Neural cell (in vitro differentiated cells): ENCODE data around the gene NTRK2.

Source experiments
- POLR2AphosphoS5 ChIP-seq: IDR thresholded peaks from 2 replicates; pipeline ENCODE4 v1.6.1; 2012
- RAD21 ChIP-seq: fragments of 450-650 bp; conservative IDR thresholded peaks from 2 replicates; pipeline ENCODE4 v1.6.1; 2014; ENCODE audit warnings: antibody characterized with exemption, mild to moderate bottlenecking, moderate library complexity
- SMC3 ChIP-seq: fragments of 450-650 bp; conservative IDR thresholded peaks from 2 replicates; pipeline ENCODE4 v1.6.1; 2014; ENCODE audit warnings: antibody characterized with exemption, mild to moderate bottlenecking, moderate library complexity; ENCODE audit not compliant: poor library complexity
- TF ChIP-seq, protein P1 (sequence below): fragments of 450-650 bp; IDR thresholded peaks from 2 replicates; pipeline ENCODE4 v1.5.1; 2014; ENCODE audit warnings: antibody characterized with exemption, mild to moderate bottlenecking, moderate library complexity; ENCODE audit not compliant: poor library complexity, severe bottlenecking
- TF ChIP-seq, protein P2 (sequence below): IDR thresholded peaks from 2 replicates; pipeline ENCODE4 v1.6.1; 2012; ENCODE audit warnings: borderline replicate concordance

DNA sequence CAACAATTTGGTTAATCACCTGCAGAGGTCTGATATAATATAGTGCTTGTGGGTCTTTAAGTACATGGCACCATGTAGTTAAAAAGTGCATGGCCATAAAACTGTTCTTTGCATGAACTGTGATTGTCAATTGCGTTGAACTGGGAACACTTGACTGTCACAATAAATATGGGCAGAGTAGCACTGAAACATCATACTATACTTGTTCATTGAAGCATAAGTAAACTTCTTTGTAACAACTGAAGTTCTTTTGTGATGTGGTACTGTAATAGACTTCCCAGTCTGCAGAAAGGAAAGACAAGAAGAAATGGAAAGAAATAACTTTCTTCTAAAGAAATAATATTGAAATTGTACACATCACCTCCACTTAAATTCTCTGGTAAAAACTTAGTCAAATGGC, 9.8 kb upstream of the NTRK2 start:
- TF ChIP-seq, protein P1, sequence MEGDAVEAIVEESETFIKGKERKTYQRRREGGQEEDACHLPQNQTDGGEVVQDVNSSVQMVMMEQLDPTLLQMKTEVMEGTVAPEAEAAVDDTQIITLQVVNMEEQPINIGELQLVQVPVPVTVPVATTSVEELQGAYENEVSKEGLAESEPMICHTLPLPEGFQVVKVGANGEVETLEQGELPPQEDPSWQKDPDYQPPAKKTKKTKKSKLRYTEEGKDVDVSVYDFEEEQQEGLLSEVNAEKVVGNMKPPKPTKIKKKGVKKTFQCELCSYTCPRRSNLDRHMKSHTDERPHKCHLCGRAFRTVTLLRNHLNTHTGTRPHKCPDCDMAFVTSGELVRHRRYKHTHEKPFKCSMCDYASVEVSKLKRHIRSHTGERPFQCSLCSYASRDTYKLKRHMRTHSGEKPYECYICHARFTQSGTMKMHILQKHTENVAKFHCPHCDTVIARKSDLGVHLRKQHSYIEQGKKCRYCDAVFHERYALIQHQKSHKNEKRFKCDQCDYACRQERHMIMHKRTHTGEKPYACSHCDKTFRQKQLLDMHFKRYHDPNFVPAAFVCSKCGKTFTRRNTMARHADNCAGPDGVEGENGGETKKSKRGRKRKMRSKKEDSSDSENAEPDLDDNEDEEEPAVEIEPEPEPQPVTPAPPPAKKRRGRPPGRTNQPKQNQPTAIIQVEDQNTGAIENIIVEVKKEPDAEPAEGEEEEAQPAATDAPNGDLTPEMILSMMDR: no peak
- no peak for TF ChIP-seq RAD21
- TF ChIP-seq, protein P2, sequence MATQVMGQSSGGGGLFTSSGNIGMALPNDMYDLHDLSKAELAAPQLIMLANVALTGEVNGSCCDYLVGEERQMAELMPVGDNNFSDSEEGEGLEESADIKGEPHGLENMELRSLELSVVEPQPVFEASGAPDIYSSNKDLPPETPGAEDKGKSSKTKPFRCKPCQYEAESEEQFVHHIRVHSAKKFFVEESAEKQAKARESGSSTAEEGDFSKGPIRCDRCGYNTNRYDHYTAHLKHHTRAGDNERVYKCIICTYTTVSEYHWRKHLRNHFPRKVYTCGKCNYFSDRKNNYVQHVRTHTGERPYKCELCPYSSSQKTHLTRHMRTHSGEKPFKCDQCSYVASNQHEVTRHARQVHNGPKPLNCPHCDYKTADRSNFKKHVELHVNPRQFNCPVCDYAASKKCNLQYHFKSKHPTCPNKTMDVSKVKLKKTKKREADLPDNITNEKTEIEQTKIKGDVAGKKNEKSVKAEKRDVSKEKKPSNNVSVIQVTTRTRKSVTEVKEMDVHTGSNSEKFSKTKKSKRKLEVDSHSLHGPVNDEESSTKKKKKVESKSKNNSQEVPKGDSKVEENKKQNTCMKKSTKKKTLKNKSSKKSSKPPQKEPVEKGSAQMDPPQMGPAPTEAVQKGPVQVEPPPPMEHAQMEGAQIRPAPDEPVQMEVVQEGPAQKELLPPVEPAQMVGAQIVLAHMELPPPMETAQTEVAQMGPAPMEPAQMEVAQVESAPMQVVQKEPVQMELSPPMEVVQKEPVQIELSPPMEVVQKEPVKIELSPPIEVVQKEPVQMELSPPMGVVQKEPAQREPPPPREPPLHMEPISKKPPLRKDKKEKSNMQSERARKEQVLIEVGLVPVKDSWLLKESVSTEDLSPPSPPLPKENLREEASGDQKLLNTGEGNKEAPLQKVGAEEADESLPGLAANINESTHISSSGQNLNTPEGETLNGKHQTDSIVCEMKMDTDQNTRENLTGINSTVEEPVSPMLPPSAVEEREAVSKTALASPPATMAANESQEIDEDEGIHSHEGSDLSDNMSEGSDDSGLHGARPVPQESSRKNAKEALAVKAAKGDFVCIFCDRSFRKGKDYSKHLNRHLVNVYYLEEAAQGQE: no peak
- TF ChIP-seq SMC3: no peak
- no peak for TF ChIP-seq POLR2AphosphoS5
